ENCODE results near the gene MAF.

DNA sequence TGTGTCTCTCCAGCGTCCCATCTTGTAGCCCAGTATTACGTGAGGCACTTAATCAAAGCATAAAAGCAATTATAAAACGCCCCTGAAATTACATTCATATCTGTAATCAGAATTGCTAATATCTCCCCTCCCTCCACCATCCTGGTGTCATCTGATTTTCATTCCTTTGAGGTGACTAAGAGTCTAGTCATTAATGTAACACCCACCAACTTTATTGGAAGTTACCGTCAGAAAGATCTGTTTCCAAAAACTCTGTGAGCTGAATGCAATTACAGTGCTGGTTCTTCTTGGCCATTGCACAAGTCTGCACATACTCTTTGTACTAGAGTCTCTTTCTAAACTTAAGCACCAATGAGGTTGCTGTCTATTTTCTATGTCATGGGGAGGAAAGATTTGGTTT lies 12.5 kb upstream of the MAF start:
- TF ChIP-seq, protein P1, sequence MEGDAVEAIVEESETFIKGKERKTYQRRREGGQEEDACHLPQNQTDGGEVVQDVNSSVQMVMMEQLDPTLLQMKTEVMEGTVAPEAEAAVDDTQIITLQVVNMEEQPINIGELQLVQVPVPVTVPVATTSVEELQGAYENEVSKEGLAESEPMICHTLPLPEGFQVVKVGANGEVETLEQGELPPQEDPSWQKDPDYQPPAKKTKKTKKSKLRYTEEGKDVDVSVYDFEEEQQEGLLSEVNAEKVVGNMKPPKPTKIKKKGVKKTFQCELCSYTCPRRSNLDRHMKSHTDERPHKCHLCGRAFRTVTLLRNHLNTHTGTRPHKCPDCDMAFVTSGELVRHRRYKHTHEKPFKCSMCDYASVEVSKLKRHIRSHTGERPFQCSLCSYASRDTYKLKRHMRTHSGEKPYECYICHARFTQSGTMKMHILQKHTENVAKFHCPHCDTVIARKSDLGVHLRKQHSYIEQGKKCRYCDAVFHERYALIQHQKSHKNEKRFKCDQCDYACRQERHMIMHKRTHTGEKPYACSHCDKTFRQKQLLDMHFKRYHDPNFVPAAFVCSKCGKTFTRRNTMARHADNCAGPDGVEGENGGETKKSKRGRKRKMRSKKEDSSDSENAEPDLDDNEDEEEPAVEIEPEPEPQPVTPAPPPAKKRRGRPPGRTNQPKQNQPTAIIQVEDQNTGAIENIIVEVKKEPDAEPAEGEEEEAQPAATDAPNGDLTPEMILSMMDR (IDR thresholded peaks at IDR 0.05; ENCODE audit: low read depth, low read length), result no peak
- no peak for TF ChIP-seq POLR2A (IDR thresholded peaks at IDR 0.05; ENCODE audit: extremely low read depth, insufficient read length)
- TF ChIP-seq, protein P2, sequence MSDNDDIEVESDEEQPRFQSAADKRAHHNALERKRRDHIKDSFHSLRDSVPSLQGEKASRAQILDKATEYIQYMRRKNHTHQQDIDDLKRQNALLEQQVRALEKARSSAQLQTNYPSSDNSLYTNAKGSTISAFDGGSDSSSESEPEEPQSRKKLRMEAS (IDR thresholded peaks at IDR 0.05; ENCODE audit: low read depth, low read length), result no peak
- no peak for TF ChIP-seq MYC (IDR thresholded peaks at IDR 0.05; ENCODE audit: low read depth, low read length)
